HTERT RPE-1 (cell line): ENCODE results near the gene LBX1.

ENCODE experiments used
- in situ Hi-C: fragments of 300-500 bp; cut with MboI; formaldehyde crosslinking; loops from 4 replicates; pipeline ENCODE4 v1.14.3; 2020; ENCODE audit warnings: low sequenced_read_pairs

Gene LBX1

DNA sequence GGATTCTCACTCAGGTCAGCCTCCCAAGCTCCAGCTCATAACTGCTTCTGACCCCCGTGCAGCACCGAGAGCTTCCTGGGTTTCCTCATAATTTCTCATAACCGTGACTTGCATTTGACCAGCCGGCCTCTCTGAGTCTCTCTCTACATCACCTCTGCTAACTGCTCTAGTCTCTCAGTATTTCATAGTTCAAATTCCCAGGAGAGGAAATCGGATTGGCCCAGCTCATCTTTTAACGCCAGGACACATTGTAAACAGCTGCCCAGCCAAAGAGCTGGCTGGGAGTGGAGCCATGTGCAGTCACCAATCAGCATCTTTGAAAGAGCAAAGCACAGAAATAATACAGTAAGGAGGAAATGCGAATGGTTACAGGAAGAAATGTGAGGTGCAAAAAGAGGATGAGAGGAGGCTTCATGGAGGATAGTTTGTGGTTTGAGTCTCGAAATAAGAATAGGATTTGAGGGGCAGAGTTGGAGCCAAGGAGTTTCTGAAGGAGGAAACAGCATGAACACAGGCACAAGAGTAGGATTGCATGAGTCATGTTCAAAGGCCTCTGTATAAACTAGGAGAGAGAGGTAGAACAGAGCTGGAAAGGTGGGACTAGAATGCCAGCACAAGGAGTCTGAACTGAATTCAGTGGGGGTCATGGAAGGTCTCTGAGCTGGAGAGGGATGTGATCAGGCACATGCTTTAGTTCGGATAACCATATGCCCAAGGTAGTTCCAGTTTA is 15.2 kb upstream of the LBX1 start:
- in situ Hi-C loops = no loop called here

DNA sequence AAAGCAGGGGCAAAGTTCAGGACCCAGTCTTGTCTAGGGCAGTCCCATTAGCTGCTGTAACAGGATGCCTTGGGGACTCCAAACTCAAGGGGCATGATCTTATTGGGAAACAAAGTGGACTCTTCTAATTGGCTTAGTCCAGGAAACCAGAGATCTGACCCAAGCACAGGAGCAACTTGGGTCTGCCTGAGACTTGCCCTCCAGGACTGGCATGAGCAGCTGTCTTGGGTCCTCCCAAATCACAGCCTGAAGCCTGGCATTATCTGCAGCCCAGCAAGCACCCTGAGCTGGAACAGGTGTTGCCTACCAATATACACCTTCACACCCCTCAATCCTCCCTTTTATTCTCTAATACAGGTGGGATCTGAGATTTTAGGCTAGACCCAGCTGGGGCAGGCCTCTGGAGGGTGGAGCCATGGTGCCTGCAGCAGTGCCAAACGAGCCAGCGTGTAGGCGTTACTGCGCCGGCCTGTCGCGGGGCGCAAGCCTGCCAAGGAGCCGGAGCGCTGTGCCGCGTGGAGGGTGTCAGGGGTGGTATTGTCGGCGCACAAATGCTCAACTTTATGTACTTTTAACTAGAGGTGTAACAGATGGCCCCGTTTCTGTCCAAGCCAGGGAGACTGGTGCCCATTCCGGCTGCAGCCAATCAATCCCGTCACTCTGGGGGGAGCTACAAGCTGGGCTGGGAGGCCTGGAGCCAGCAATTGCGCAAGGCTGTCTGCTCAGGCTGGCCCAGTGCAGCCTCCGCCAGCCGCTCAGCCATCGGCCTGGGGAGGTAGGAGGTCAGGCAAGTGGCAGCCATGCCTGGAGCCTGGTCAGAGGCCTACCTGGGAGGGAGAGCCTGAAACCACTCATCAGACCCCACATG is 12.8 kb upstream of the LBX1 start:
- in situ Hi-C loops = no loop called here

DNA sequence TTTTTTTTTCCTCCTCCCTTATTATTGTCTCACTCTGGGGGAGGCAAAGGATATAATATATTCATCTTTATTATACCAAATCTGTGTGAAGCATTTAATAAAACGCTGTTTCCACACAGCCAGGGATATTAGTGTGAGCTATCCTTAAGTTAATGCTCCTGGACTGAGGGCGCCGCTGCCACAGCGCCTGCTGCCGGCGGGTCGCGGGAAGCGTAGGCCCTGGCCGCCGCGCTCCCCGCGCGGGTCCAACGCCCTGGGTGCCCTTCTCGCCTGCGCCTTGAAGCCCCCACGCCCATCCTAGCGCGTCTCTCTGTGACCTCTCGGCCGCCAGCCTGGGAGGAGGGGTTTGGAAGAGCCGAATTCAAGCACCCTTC is 9.5 kb upstream of the LBX1 start:
- in situ Hi-C loops = no loop called here

DNA sequence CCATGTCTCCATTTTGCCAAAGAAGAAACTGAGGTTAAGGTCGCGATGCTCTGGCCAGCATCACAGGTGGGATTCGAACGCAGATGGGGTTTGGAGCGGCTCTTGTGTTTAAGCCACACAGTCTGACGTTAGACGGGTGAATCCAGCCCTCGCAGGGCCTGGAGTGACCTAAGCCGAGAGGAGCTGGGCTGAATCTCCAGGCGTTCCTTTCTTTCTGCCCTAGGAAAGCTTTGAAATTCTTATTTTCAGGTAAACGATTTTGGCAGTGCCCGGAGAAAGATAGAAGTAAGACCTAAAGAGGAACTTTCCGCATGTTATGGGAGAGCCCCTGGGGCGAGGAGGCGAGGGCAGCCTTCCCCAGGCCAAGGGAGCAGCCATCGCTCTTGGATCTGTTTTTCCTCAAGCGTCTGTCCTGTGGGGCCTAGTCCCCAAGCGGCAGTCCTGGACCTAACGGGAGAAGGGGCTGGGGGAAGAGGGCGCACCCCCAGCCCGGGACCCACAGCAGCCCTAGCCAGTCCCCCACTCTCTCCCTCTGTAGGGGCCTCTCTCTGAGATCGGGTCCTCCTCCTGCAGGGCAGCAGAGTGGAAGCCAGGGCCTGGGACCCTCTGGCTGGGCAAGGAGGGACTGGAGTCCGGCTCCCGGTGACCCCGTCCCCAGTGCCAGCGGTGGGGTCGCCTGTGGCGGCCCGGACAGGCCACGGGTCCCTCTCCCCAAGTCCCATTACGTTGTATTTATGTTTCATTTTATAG is 8.9 kb upstream of the LBX1 start:
- in situ Hi-C loops = no loop called here

DNA sequence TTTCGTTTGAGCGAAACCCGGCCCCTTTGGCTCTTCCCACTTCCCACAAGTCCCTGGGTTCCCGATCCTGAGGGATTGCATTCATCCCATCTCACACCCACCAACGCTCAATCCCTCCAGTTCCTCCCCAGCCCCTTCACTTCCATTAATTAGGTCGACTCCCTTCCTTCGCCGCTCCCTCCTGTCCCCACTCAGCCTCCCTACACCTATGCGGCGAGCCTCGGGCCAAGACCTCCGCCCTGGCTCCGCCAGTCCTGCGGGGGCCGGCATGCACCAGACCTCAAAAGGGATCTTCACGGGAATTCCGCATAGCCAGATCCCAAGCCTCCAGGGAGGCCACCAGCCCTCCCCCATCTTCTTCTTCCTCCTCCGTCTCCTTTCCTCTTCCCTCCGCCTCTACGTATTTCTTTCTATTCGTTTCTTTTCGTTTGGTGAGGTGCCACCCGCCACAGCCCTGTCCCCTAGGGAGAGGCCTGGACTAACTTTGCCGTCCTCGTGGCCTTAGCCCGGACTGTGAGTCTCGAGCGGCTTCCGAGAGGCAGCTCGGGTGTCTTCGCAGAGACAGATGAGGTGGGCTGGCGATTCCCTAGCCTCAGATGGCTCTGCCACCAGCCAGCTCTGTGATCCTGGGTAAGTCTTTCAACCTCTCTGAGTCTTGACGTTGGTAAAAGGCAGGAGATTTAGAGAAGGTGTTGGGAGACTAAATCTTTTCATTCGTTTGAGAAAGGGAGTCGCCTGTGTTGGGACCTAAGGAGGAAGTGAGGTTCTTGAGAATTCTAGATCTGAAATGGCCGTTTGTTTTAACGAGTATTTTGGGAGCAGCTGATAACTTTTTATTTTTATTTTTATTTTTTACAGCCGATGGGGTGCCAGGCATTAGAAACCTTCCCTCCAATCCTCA is 8.1 kb upstream of the LBX1 start:
- in situ Hi-C loops = no loop called here

DNA sequence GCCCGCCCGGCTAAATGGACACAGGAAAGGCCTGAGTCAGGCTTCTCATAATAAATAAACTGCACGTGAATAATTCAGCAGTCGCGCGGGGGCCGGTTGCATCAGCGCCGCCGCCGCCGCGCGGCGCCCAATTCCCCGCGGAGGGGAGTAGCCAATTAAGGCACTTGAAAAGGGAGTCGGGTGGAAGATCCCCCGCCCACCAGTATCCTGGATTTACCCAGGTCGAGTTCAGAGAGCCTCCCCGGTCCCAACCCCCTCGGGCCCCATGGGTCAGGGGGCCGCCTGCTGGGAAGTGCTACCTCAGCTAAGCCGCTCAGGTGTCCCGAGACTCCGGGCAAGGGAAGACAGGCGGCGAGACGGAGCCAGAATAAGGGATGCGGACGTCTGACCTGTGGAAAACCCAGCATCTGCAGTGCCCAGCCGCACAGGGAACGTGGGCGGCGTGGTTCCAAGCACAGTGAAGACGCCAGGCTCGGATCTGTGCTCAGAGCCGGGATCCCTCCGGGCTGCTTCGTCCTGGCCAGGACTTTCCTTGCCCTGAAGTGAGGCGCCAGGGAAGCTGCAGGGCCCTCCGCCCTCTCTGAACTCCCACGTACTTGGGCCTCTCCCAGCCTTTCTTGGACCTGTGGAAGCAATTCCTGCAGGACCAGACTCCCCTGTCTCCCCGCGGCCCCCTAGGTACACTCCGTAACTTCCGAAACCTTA is 7.3 kb upstream of the LBX1 start:
- in situ Hi-C loops = no loop called here

DNA sequence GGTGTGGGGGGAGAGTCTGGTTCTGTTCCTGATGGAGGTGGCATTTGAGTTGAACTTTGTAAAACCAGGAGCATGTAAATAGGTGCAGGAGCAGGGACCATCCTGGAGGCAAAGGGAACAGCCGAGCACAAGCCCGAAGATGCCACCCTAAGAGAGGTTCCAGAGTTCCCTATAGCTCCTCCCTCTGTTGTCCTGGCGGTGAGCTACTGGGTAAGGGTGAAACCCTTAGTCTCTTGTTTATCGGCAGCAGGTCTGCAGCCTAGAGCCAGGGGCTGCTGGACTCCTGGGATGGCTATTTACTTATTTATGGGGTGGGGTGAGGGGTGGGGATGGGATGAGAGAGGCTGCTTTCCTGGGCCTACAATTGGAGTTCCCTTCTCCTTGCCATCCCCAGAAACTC is 6.5 kb upstream of the LBX1 start:
- in situ Hi-C loops = no loop called here

DNA sequence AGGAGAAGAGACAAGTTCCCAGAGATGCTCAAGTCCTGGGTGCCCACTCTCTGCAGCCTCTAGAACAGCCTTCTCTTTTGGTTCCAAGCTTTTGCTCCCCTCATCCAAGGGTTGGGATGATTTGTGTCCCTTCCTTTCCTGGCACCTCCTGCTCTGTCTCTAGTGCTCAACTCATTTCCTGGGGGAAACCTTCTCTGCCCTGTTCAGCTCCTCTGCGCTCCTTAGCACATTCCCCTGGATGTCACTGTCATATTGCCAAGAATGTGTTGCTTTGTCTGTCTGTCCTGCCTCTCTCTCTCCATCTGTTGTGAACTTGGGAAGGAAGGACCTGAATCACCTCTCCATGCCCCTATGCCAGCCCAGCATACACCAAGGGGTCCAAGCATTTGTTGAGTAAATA is 5.1 kb upstream of the LBX1 start:
- in situ Hi-C loops = no loop called here

DNA sequence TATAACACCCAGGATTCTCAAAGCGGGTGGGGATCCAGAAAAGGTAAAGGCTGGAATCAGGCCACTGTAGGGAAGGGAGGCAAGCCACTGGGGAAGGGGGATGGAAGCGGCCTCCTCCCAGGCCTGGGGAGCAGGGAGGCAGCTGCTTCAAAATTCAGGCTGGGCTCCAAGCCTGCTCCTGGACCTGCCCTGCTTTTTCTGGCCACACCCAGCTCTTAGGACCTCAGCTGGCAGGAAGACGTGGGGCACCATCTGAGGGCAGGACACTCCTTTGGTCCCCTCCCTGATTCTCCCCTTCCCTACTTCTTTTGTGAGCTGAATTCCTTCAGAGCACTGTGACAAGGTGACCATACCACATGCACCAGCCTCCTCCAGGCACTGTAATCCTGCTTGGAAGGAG is 4.6 kb upstream of the LBX1 start:
- in situ Hi-C loops = no loop called here

DNA sequence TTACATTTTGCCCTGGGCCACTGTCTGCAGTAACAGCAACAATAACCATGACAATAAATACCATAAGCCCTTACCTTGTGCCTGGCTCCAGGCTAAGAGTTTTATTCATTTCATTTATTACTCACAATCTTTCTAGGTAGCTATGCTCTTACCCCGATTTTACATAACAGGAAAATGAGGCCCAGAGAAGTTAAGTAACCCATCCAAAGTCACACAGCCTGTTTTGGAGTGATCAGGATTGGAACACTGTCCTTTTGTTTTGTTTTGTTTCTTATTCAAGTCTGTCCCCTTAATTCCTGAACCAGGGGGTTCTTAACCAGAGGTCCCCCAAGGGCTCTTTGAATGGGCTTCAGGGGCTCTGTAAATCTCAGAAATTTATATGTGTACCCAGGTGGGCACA is 4.2 kb upstream of the LBX1 start:
- in situ Hi-C loops = no loop called here

DNA sequence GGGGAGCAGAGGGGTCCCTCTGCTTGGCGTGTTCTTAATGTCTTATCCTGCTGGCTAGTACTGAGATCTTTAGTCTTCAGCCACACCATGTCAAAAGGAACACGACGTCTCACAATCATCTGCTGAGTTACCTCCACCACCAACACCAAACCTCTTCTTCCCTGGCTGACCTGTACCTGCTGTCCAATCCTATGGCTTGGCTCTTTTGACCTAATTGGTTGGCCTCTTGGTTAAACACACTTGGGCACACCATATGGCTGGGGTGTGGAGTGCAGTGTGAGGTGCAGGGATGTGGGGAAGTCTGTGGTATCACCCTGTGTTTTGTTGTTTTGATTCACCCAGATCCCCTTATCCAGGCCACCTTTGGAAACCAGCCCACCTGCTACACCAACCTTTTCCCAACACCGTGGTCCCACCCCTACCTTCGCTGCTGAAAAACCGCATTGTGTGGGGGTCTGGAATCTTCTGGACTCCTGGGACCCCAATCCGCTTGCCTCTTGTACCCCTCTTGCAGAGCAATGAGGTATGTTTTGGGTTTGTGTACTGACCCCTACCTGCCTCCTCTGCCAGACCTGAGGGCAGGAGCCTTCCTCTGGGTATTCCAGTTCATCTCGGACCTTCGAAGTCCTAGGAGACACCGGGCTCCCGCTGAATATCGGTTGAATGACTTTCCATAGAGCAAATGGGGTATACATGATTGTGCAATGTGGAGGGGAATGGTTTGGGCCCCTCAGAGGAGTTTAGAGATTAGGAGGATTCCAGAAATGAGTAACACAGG is 2.8 kb upstream of the LBX1 start:
- in situ Hi-C loops = no loop called here

DNA sequence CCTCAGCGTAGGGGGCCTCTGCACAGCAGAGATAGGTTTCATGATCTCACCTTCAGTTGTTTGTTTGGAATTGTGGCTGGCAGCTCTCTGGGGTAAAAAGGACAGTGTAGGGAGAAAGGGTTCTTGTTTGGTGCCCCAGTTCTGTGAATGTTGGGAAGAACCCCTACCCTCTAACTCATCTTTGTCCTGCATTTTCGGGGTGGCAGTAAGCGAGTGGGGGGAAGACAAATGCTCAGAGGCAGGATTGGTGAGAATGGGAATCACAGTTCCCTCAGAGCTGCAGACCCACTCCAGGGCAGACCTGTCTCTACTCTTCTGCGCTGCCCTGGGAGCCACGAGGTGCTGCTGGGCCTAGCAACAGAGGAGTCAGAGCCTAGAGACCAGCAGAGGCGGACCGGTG is 1.8 kb upstream of the LBX1 start:
- in situ Hi-C loops = no loop called here

DNA sequence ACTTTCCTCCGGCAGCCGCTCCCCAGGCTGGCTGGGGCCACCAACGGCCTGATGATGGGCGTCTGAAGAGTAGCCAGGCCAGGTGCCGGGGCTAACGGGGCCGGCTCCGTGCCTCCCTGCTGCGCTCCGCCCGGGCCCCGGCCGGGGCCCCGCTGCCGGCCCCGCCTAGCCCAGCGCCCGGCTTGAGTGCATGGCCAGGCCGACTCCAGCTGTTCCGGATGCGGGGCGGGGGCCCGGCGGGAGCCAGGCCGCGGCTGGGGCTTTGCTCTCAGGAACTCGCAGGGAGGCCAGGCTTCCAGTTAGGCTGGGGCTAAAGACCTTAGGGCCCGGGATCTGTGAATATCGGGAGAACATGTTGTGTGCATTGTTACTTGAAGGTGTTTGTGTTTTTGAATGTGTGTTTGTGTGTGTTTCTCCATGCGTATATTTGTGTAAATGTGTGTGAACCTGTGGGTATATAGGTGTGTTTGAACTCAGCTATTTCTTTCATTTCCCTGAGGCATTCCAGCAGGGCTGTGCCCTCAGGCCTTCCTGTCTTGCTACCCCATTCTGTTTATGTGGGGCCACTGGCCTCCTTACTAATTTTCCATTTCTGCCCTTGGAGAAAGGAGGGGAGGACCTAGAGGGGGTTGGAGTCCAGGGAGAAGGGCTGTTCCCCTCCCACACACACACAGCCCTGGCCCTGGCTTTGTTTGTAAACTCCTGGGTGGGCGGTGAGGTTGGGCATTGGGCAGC is 1.1 kb upstream of the LBX1 start:
- in situ Hi-C loops = no loop called here

DNA sequence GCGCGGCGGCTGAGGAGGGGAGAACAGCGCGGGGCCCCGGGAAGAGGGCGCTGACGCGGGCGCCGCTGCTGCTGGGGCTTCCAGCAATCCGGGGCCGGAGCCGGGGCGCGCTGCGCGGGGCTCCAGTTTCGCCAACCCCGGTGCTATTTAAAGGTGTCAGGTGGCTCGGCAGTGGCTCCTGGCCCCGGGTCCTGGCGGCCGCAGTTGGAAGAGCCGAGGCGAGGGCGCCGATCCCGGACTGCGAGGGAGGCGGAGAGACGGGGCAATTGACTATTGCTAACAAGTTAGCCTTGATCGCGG is 347 bp downstream of the LBX1 start:
- in situ Hi-C loops = no loop called here

DNA sequence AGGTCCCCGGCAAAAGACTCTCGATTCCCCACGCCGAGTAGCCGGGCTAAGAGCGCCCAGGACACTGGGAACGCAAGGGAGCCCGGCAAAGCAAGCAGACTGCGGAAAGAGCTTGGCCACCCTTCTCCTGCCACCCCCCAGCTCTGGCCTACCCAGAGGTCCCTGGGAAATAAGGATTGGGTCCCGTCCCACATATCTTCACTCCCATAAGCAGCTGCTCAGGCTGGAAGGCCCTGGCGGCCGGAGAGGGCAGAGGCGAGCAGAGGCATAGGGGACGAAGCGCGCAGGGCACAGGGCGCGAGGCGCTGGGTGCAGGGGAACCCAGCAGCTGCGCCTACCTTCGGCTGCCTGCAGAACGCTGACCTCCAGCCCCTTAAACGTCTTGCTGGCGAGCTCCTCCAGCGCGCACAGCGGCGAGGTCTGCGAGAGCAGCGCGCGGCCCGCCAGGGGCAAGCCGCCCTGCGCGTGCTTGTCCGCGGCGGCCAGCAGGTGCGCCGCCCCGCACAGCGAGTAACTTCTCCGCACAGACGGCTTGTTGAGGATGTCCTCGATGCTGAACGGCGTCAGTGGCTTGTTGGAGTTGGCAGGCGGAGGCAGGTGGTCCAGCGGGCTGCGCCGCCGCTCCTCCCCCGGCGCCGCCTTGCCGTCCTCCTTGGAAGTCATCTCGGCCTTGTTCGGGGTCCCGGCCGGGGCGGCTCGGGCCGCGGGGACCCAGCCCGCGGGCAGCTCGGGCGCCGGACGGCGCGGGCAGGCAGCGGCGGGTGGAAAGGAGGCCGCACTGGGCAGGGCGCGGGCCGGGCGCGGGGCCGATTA is 904 bp downstream of the LBX1 start:
- in situ Hi-C loops = no loop called here

DNA sequence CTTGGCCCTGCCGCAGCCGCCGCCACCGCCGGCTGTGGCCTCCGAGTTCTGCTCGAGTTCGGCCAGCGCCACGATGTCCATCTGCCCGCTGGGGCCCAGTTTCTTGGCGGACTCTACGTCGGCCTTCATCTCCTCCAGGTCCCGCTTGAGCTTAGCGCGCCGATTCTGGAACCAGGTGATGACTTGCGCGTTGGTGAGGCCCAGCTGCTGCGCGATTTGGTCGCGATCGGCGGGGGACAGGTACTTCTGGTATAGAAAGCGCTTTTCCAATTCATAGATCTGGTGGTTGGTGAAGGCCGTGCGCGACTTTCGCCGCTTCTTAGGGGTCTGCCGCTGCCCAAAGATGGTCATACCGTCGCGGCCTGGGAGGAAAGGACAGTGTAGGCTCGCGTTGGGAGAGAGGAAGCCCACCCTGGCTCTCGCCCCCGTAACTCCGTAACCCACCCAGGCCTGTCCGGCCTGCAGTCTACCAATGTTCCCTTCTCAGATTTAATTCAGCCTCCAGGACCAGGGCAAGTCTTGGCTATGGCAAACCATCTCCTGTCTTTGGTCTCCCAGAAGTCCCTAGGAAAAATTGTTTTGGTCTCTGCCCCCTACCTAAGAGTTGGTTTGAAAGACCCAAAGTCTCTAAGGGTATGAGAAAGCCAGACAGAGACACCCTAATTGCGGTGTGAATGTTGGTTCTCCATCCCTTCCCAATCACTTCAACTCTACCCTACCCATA is 1.7 kb downstream of the LBX1 start:
- in situ Hi-C loops = no loop called here
